WTC11 (cell line): ENCODE results near the gene ZNF683.

Experiments used
- CBFB ChIP-seq: sonication (generic); formaldehyde crosslinking; IDR thresholded peaks from 2 replicates; pipeline ENCODE4 v1.8.1; 2022; ENCODE audit warnings: mild to moderate bottlenecking, low read depth, missing genetic modification reagents
- TF ChIP-seq, protein P1 (sequence below): sonication (generic); formaldehyde crosslinking; IDR thresholded peaks from 2 replicates; pipeline ENCODE4 v1.8.1; 2023; ENCODE audit warnings: mild to moderate bottlenecking, missing genetic modification reagents, moderate library complexity

DNA sequence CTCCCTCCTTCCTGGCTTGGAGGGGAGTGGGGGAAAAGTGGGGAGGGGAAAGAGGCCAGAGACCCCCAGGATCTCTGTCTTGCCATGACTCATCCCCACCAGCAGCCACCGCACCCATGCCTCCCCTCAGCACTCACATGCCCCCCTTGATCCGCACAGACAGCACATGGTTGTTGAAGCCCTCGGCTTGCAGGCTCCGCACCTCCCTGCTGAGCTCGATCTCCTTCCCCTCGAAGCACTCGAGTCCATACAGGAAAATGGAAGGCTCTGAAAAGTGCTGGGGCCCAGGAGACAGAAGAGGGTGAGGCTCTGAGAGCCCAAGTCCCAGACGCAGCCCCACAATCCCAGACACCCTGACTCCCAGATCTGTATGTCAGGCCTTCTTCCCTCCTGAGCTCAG, 44.0 kb downstream of the ZNF683 start:
- TF ChIP-seq, protein P1, sequence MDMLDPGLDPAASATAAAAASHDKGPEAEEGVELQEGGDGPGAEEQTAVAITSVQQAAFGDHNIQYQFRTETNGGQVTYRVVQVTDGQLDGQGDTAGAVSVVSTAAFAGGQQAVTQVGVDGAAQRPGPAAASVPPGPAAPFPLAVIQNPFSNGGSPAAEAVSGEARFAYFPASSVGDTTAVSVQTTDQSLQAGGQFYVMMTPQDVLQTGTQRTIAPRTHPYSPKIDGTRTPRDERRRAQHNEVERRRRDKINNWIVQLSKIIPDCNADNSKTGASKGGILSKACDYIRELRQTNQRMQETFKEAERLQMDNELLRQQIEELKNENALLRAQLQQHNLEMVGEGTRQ, result no peak
- no peak for TF ChIP-seq CBFB
